Fibroblast of villous mesenchyme (primary cell): ENCODE results near the gene MYO7B. TPM values are rescaled to one million over a fixed set of nuclear protein-coding genes. Genes with fewer than 3 reads are reported as not detected.
A peak's percentile ranks its signal among the peaks of the same experiment; 100 is the strongest.

ENCODE experiments used
- DNase-seq: peaks from one replicate; pipeline ENCODE4 v3.0.0-alpha.2; 2010; ENCODE audit warnings: low read depth
- H3K4me3 ChIP-seq: 2 replicates; pipeline ENCODE4 v1.5.1; 2011; ENCODE audit warnings: low read depth, mild to moderate bottlenecking, low read length
- total RNA-seq: library from RNA; depleted of rRNA; stranded (reverse); fragments of >200 nt; gene quantifications from 2 replicates; pipeline ENCODE4 v1.2.3, GENCODE V29; 2012
- TF ChIP-seq, protein P1 (sequence below): IDR thresholded peaks from 2 replicates; pipeline ENCODE4 v1.5.1; 2012; ENCODE audit warnings: low read depth, mild to moderate bottlenecking, low read length; ENCODE audit not compliant: insufficient read depth

Gene MYO7B
- total RNA-seq, 1 donor, result 0.86 TPM

DNA sequence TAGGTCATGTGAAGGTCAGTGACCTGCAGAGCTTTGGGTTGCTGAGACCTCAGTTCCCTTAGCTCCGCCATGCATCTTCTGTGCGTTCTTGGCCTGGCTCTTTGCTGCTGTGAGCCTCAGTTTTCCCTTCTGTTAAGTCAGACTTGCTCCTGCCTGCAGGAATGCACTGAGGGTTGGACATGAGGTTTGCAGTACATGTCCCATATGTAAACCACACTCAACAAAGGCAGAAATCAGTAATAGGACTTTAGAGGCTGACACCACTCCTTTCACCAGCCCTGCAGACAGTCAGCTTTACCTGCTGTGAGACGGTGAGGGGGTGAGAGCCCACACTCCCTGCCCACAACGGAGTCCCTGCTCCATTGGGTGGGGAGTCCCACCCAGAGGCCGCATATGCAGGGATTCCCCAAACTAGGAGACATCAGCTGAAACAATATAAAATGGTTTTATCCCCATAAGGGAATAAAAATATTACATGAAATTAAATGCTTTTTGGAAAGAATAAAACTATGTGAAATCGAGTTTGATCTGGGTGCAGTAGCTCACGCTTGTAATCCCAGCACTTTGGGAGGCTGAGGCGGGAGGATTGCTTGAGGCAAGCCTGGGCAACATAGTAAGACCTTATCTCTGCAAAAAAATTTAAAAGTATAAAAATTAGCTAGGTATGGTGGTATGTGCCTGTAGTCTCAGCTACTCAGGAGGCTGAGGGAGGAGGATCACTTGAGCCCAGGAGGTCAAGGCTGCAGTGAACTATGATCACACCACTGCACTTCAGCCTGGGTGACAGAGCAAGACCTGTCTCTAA lies 55.1 kb downstream of the MYO7B start:
- no peak for DNase-seq
- TF ChIP-seq, protein P1, sequence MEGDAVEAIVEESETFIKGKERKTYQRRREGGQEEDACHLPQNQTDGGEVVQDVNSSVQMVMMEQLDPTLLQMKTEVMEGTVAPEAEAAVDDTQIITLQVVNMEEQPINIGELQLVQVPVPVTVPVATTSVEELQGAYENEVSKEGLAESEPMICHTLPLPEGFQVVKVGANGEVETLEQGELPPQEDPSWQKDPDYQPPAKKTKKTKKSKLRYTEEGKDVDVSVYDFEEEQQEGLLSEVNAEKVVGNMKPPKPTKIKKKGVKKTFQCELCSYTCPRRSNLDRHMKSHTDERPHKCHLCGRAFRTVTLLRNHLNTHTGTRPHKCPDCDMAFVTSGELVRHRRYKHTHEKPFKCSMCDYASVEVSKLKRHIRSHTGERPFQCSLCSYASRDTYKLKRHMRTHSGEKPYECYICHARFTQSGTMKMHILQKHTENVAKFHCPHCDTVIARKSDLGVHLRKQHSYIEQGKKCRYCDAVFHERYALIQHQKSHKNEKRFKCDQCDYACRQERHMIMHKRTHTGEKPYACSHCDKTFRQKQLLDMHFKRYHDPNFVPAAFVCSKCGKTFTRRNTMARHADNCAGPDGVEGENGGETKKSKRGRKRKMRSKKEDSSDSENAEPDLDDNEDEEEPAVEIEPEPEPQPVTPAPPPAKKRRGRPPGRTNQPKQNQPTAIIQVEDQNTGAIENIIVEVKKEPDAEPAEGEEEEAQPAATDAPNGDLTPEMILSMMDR, result no peak
- H3K4me3 ChIP-seq, result no peak overlapping the region

DNA sequence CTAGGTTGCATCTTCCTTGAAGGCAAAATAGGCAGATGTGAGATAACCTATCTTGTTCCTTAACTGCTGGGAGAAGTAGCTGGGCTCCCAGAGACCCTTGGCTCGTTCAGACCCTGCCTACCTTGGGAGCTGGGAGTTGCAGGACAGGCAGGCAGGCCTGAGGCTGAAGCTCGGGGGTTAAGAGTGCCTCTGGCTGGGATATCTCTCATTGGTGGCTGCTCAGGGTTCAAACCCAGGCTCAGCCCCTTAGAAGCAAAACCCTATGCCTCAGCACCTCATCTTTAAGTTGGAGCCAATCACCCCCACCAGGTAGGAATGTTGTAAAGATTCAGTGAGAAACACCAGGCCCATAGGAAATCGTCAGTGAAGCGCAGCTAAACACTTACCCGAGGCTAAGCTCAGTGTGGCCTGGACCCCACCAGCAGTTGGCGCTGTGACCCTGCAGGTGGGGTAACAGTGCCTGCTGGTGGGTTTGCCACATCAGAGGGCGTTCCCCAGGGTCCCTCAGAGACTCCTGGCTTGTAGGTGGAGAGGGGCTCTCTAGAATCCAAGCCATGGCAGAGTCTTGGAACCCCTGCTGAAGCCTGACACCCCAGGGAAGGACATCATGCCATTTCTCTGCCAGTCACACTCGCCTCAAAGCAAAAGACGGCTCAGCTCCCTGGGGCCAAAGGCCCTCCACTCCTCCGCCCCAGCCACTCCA lies 55.9 kb downstream of the MYO7B start:
- no peak overlapping the region for H3K4me3 ChIP-seq
- peak; percentile 68 for DNase-seq
- TF ChIP-seq, protein P1, result peak; percentile 100

DNA sequence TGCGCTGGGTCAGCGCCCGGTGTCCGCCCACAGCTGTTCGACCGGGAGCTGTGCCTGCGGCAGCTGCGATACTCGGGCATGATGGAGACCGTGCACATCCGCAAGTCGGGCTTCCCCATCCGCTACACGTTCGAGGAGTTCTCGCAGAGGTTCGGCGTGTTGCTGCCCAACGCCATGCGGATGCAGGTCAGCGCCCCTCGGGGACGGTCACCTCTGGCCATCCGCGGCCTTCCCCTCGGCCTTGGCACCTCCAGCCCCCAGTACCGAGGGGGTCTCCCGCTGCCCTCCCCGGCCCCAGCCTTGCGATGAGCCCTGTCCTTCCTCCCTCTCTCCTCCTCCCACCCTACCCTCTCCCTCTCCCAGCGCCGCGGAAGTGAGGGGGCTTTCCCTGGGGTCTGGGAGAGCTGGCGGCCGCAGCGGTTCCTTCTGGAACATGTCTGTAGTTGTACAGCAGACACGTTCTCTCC lies 57.3 kb downstream of the MYO7B start:
- TF ChIP-seq, protein P1, result no peak
- DNase-seq, result no peak
- no peak overlapping the region for H3K4me3 ChIP-seq

DNA sequence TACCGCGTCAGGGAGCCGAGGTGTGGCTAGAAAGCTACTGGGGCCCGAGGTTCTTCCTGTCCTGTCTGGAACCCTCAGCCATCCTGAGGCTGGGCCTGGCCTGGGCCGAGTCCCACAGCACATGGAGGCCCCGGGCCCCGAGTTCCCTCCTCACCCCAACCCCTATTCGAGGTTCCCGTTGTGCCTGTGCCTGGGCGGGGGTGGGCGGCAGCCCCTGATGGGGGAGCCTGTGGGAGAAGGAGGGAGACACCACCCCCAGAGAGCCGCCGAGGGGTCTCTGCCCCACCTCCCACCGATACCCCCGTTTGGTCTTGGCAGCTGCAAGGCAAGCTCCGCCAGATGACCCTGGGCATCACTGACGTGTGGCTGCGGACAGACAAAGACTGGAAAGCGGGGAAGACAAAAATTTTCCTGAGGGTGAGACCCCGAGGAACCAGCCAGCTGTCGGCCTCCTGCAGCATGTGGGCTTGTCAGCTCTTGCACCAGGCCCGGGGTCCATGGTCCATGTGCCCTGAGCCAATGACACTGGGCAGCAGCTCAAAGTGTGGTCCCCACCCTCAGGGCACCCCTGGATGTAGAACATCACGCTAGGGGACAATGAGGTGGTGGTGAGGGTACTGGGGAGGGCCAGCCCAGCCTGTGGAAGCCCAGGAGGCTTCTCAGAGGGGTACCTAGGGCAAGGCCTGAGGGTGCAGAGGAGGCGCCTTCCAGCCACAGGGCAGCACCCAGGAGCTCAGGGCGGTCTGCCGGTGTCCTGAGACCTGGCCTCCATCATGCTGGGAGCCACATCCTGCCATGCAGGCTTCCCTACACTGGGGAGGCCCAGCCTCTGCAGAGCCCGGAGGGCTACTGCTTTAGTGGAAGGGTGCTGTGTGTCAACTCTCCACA lies 58.0 kb downstream of the MYO7B start:
- DNase-seq, result no peak
- TF ChIP-seq, protein P1, result no peak
- H3K4me3 ChIP-seq, result no peak overlapping the region

DNA sequence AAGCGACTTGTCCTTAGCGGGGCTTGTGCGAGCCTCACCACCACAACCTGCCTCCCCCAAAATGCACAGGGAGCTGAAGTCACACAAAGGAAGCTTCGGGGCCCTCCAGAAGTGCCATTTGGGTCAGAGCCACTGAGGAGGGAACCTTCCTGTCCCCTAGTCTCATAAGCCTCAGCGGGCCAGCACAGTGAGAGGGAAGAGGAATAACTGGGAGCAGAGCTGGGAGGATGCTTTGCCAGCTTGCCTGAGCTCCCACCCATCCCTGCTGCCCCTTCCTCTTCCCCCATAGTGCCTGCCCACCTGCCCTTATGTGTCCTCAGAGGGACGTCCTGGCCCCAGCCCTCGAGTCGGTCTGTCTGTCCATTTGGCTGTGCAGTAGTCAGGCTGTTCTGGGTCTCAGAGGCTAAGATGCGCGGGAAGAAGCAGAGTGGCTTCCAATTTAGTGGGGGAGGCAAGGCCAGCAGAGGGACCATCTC lies 58.7 kb downstream of the MYO7B start:
- DNase-seq, result no peak

More for the DNA sequence above, 58.7 kb downstream of the MYO7B start:
- H3K4me3 ChIP-seq, result no peak overlapping the region
- TF ChIP-seq, protein P1, result no peak
